ENCODE data around the gene DNASE1L1. TPM values are rescaled to one million over a fixed set of nuclear protein-coding genes. Genes with fewer than 3 reads are reported as not detected.
A peak's percentile ranks its signal among the peaks of the same experiment; 100 is the strongest.
"Not testable (repeated sequence)": the region's sequence is repeated elsewhere in the genome, so short reads cannot be mapped to it uniquely, and the experiment has no call there.

The DNASE1L1 gene
- total and polyA plus RNA-seq, 7 donors, result 42.2 to 149 (median 75.1) TPM

DNA sequence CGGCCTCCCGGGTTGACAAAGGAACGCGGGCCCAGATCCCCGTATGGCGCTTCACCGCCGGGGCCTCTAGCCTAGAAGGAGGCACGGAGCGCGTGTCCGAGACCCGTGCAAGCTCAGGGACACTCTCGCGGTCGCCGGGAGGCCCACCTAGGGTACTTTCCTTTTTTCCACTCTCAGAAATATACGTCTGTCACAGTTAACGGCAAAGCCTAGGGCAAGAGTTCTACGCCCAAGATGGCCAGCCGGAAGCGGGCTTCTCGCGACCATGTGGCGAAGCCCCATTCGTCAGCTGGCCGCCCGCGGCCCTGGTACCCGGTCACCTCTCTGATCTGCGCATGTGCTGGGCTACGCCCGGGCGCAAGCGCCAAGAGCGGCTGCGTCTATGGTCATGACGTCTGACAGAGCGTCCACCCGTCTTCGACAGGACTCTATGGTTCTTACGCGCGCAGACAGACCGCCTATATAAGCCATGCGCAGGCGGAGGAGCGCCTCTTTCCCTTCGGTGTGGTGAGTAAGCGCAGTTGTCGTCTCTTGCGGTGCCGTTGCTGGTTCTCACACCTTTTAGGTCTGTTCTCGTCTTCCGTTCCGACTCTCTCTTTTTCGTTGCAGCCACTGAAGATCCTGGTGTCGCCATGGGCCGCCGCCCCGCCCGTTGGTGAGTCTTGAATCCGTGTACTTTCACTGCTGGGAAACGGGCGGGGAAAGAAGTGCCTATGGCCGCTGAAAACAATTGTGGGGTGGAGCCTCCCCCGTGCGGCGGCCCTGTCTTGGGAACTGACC, 11.0 kb downstream of the DNASE1L1 start, which contains the start of gene RPL10:
Gene RPL10 (plus strand): TSS at position 490 of the 780 bp plus-strand sequence. CDS start 143 bp downstream, at position 633.
- ATAC-seq (peak; percentile 85 to 88 (median 88)), DNase-seq (peak; percentile 92 to 98)
- Histone ChIP-seq H3K9me3 (no peaks in the 10 kb centered on the region), H3K4me3 (peak within 1 kb of the TSS; percentile 83), H3K36me3 (ENCODE audit: insufficient read depth in 1 of 2, low read depth in 1 of 2) (peaks cover 3 to 27% of the 10 kb centered on the region in 2 donors), H3K4me1 (no peaks in the 10 kb centered on the region), H3K27me3 (ENCODE audit: insufficient read depth in 3 of 3, low read length in 2 of 3) (no peaks in the 10 kb centered on the region), H3K27ac (peak within 1 kb of the TSS; percentile 97)
- intact Hi-C loops (cut with DNase I), result no loop called here
- TF ChIP-seq CTCF (IDR thresholded peaks at IDR 0.05), result no peak
- WGBS, 3 donors, result 0 to 41% (median 0%) methylated on average over 32 to 69 of the region's 69 CpGs

GRCh38 chrX:154396973-154397887, 11.8 kb downstream of the DNASE1L1 start:
- intact Hi-C loops (cut with DNase I), result no loop called here
- WGBS, 3 donors, result 3 to 35% (median 7%) methylated on average over 30 to 53 of the region's 53 CpGs
- peak; percentile 84 to 88 for DNase-seq

GRCh38 chrX:154396363-154396762, 12.7 kb downstream of the DNASE1L1 start:
- DNase-seq; H3K27me3 ChIP-seq (ENCODE audit: insufficient read depth in 3 of 3, low read length in 2 of 3); H3K4me1 ChIP-seq; H3K9me3 ChIP-seq; ATAC-seq; intact Hi-C loops (cut with DNase I): not testable (repeated sequence)
- Histone ChIP-seq H3K27ac (peak overlapping the region; percentile 97), H3K36me3 (ENCODE audit: insufficient read depth in 1 of 2, low read depth in 1 of 2) (peaks cover 3 to 23% of the 10 kb centered on the region in 2 donors), H3K4me3 (peak overlapping the region; percentile 83)
- 84 to 92% (median 86%) methylated on average over 11 to 17 of the region's 17 CpGs for WGBS, 3 donors

More at GRCh38 chrX:154396973-154397887, 11.8 kb downstream of the DNASE1L1 start:
- peak overlapping the region; percentile 97 for H3K27ac ChIP-seq
- no peaks in the 10 kb centered on the region for H3K27me3 ChIP-seq (ENCODE audit: insufficient read depth in 3 of 3, low read length in 2 of 3)
- peak overlapping the region; percentile 83 for H3K4me3 ChIP-seq
- H3K9me3 ChIP-seq, result no peaks in the 10 kb centered on the region
- H3K36me3 ChIP-seq (ENCODE audit: insufficient read depth in 1 of 2, low read depth in 1 of 2), result peaks cover 3 to 23% of the 10 kb centered on the region in 2 donors
- peak; percentile 74 to 75 (median 75) for ATAC-seq
- H3K4me1 ChIP-seq, result no peaks in the 10 kb centered on the region
- TF ChIP-seq CTCF (IDR thresholded peaks at IDR 0.05), result no peak

DNA sequence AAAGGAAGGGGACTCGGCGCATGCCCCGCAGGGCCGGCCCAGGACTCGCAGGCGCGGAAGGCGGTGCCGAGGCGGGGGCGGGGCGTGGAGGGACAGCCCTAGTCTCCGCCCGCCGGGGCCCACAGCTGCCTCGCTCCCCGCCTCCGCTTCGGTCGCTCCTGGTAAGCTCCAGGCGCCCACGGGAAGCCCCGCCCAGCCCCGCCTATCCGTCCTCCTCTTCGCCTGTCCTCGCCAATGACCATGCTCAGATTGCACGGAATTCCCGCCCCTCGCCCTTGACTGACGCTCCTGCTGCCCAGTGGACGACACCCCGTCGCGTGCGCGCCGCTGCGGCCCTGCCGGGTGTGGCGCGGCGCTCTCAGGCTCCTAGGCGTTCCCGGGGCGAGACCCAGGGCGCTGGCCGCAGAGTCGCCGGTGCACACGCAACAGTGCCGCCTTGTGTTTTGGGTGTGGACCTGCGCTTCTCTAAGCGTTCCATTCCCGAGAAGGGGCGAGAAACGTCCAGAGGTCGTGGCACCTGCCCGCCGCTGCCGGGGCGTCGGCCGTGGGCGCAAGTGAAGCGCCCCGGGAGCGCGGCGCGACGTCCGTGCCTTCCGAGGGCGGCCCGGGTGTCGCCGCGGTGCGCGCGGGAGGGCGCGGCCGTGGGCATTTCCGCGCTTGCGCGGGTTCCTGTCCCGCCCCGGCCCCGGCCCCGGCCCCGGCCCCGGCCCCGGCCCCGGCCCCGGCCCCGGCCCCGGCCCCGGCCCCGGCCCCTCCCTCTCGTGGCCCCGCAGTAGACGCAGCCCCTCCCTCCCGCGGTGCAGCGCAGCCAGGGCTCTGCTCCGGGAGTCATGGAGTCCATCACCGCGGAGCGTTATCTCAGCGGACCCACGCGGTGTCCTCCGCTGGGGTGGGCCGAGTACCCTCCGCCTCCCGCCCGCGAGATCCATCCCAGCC, 19.0 kb downstream of the DNASE1L1 start:
- H3K27ac ChIP-seq; H3K27me3 ChIP-seq (ENCODE audit: insufficient read depth in 3 of 3, low read length in 2 of 3); H3K9me3 ChIP-seq; intact Hi-C loops (cut with DNase I); H3K36me3 ChIP-seq (ENCODE audit: insufficient read depth in 1 of 2, low read depth in 1 of 2); H3K4me1 ChIP-seq; H3K4me3 ChIP-seq: not testable (repeated sequence)
- DNase-seq, result peak in 1 of 2 donors; percentile 54
- peak; percentile 89 to 91 (median 90) for ATAC-seq
- WGBS, 3 donors, result 1 to 52% methylated on average over 15 to 18 of the region's 121 CpGs; no CpG with 5 or more reads in 1 of the 3 donors

DNA sequence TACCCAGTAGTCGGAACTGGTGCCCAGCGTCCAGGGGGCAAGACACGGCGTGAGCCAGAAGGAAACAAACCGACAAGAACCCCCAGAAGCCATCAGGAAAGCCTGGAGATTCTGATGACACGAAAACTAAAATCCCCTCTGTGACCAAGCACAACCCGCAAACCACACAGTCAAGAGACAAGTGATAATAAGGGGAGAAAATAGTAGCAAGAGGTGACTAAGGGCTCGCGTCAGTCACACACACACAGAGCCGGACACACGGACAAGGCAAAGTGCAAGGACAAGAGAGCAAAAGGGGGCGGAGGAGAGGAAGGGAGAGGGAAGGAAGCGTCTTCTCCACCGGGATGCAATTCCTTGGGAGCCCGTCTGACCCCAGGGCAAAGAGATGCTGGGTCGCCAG, 20.4 kb downstream of the DNASE1L1 start:
- intact Hi-C loops (cut with DNase I); H3K9me3 ChIP-seq; H3K36me3 ChIP-seq (ENCODE audit: insufficient read depth in 1 of 2, low read depth in 1 of 2); H3K4me3 ChIP-seq; DNase-seq; H3K27me3 ChIP-seq (ENCODE audit: insufficient read depth in 3 of 3, low read length in 2 of 3); H3K27ac ChIP-seq; H3K4me1 ChIP-seq: not testable (repeated sequence)
- whole genome bisulfite sequencing, 3 donors, result no CpG with 5 or more reads among the region's 16 CpGs
- ATAC-seq, result peak in 3 of 4 donors; percentile 29 to 38 (median 33)

GRCh38 chrX:154388094-154388493, 21.0 kb downstream of the DNASE1L1 start:
- intact Hi-C loops (cut with DNase I), result not testable (repeated sequence)
- peak; percentile 8 to 29 (median 20) for ATAC-seq

More at GRCh38 chrX:154388094-154388493, 21.0 kb downstream of the DNASE1L1 start:
- not testable (repeated sequence) for H3K27me3 ChIP-seq (ENCODE audit: insufficient read depth in 3 of 3, low read length in 2 of 3); H3K27ac ChIP-seq; H3K4me3 ChIP-seq; H3K9me3 ChIP-seq; H3K36me3 ChIP-seq (ENCODE audit: insufficient read depth in 1 of 2, low read depth in 1 of 2); H3K4me1 ChIP-seq; DNase-seq
- no CpG with 5 or more reads among the region's 20 CpGs for WGBS, 3 donors

Measured in psoas muscle (tissue), 8 donors.